DOHH2 (cell line): ENCODE measurements around the gene RABGAP1L.

Source experiments
- H3F3A ChIP-seq: fragments of 200-600 bp; sonication (generic), shearing (Covaris generic); 2 replicates; pipeline ENCODE4 v1.6.0; 2016; ENCODE audit warnings: antibody characterized with exemption, mild to moderate bottlenecking; ENCODE audit not compliant: control insufficient read depth, insufficient read depth
- H3K27ac ChIP-seq: fragments of 200-600 bp; sonication (generic); 2 replicates; pipeline ENCODE4 v1.5.1; 2014; ENCODE audit warnings: low read depth, mild to moderate bottlenecking, low read length, moderate library complexity
- H3K27me3 ChIP-seq: fragments of 200-600 bp; sonication (generic); 2 replicates; pipeline ENCODE4 v1.6.1; 2014; ENCODE audit warnings: mild to moderate bottlenecking, low read length, mixed read lengths; ENCODE audit not compliant: control insufficient read depth
- H3K36me3 ChIP-seq: fragments of 200-600 bp; sonication (generic); 2 replicates; pipeline ENCODE4 v1.6.1; 2014; ENCODE audit warnings: mild to moderate bottlenecking, low read length, moderate library complexity, mixed read lengths; ENCODE audit not compliant: control insufficient read depth
- H3K4me1 ChIP-seq: fragments of 200-600 bp; sonication (generic); 2 replicates; pipeline ENCODE4 v1.6.1; 2014; ENCODE audit warnings: mild to moderate bottlenecking, low read length, mixed read lengths; ENCODE audit not compliant: control insufficient read depth
- H3K4me2 ChIP-seq: fragments of 200-600 bp; sonication (generic); 2 replicates; pipeline ENCODE4 v1.6.0; 2014; ENCODE audit warnings: mild to moderate bottlenecking, low read length, moderate library complexity
- H3K4me3 ChIP-seq: fragments of 200-600 bp; sonication (generic); 2 replicates; pipeline ENCODE4 v1.5.1; 2014; ENCODE audit warnings: mild to moderate bottlenecking, low read length, mixed read lengths
- H3K79me2 ChIP-seq: fragments of 200-600 bp; sonication (generic); 2 replicates; pipeline ENCODE4 v1.6.1; 2014; ENCODE audit warnings: mild to moderate bottlenecking, low read length, mixed read lengths; ENCODE audit not compliant: control insufficient read depth
- H3K9me2 ChIP-seq: fragments of 200-600 bp; sonication (generic); replicated peaks from 2 replicates; pipeline ENCODE4 v1.6.1; 2014; ENCODE audit warnings: mild to moderate bottlenecking, low read length, mixed read lengths; ENCODE audit not compliant: control insufficient read depth
- H3K9me3 ChIP-seq: fragments of 200-600 bp; sonication (generic); 2 replicates; pipeline ENCODE4 v1.6.1; 2014; ENCODE audit warnings: antibody characterized with exemption, low read length, mixed read lengths; ENCODE audit not compliant: control insufficient read depth, insufficient read depth
- H4K20me1 ChIP-seq: fragments of 200-600 bp; sonication (generic); 2 replicates; pipeline ENCODE4 v1.6.0; 2014; ENCODE audit warnings: low read depth, mild to moderate bottlenecking, antibody characterized with exemption, low read length, moderate library complexity; ENCODE audit not compliant: control insufficient read depth, insufficient read depth
- EZH2phosphoT487 ChIP-seq: fragments of 200-600 bp; sonication (generic); IDR thresholded peaks from 2 replicates; pipeline ENCODE4 v1.6.1; 2017; ENCODE audit warnings: borderline replicate concordance, mild to moderate bottlenecking, antibody characterized with exemption, low read length, moderate library complexity, mixed read lengths
- TF ChIP-seq, protein P1 (sequence below): fragments of 200-600 bp; sonication (generic); IDR thresholded peaks from one replicate; pipeline ENCODE4 v1.5.1; 2014; ENCODE audit warnings: antibody characterized with exemption, mild to moderate bottlenecking, low read depth, low read length; ENCODE audit not compliant: poor library complexity, severe bottlenecking

The RABGAP1L gene

GRCh38 chr1:175009532-175009931 lies 850.2 kb downstream of the RABGAP1L start:
- Histone ChIP-seq H3K27ac (no peak overlapping the region), H3K27me3 (no peaks in the 10 kb centered on the region), H3F3A (peaks cover 33% of the 10 kb centered on the region), H3K4me3 (no peak overlapping the region), H3K36me3 (peaks cover 100% of the 10 kb centered on the region), H3K9me2 (no peaks in the 10 kb centered on the region), H3K4me2 (no peak overlapping the region), H3K9me3 (no peaks in the 10 kb centered on the region), H4K20me1 (peaks cover 26% of the 10 kb centered on the region), H3K79me2 (peaks cover 59% of the 10 kb centered on the region), H3K4me1 (peaks cover 25% of the 10 kb centered on the region)
- TF ChIP-seq, protein P1, sequence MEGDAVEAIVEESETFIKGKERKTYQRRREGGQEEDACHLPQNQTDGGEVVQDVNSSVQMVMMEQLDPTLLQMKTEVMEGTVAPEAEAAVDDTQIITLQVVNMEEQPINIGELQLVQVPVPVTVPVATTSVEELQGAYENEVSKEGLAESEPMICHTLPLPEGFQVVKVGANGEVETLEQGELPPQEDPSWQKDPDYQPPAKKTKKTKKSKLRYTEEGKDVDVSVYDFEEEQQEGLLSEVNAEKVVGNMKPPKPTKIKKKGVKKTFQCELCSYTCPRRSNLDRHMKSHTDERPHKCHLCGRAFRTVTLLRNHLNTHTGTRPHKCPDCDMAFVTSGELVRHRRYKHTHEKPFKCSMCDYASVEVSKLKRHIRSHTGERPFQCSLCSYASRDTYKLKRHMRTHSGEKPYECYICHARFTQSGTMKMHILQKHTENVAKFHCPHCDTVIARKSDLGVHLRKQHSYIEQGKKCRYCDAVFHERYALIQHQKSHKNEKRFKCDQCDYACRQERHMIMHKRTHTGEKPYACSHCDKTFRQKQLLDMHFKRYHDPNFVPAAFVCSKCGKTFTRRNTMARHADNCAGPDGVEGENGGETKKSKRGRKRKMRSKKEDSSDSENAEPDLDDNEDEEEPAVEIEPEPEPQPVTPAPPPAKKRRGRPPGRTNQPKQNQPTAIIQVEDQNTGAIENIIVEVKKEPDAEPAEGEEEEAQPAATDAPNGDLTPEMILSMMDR = no peak

- H3K27ac ChIP-seq = no peak overlapping the region
- H3K36me3 ChIP-seq = peaks cover 99% of the 10 kb centered on the region
- peaks cover 15% of the 10 kb centered on the region; the same call in 1 of the 2 replicates for H4K20me1 ChIP-seq
- H3K9me2 ChIP-seq = no peaks in the 10 kb centered on the region
- peaks cover 20% of the 10 kb centered on the region for H3K79me2 ChIP-seq
- peaks cover 21% of the 10 kb centered on the region for H3K4me1 ChIP-seq
- peaks cover 36% of the 10 kb centered on the region for H3F3A ChIP-seq
- no peak overlapping the region for H3K4me3 ChIP-seq
- TF ChIP-seq, protein P1 = no peak
- TF ChIP-seq EZH2phosphoT487 = no peak
- H3K9me3 ChIP-seq = no peaks in the 10 kb centered on the region
- H3K27me3 ChIP-seq = no peaks in the 10 kb centered on the region
- H3K4me2 ChIP-seq = no peak overlapping the region
Measured at GRCh38 chr1:175013445-175013844, 854.1 kb downstream of the RABGAP1L start.

- H3K4me3 ChIP-seq = no peak overlapping the region
- TF ChIP-seq, protein P1 = no peak
- TF ChIP-seq EZH2phosphoT487 = no peak
- H3K9me3 ChIP-seq = no peaks in the 10 kb centered on the region
- no peak overlapping the region for H3K27ac ChIP-seq
- H3K27me3 ChIP-seq = no peaks in the 10 kb centered on the region
- H3F3A ChIP-seq = peaks cover 33% of the 10 kb centered on the region
- H3K79me2 ChIP-seq = peaks cover 18% of the 10 kb centered on the region
- H3K9me2 ChIP-seq = no peaks in the 10 kb centered on the region
- H3K4me1 ChIP-seq = peaks cover 3% of the 10 kb centered on the region
- peaks cover 87% of the 10 kb centered on the region for H3K36me3 ChIP-seq
- no peak overlapping the region for H3K4me2 ChIP-seq
- peaks cover 5% of the 10 kb centered on the region; the same call in 1 of the 2 replicates for H4K20me1 ChIP-seq
Measured at GRCh38 chr1:175015243-175015642, 855.9 kb downstream of the RABGAP1L start.
